NCI-H345 (cell line): ENCODE data around the gene PRMT7.

Experiments used
- DNase-seq: peaks from one replicate; lab custom pipeline; 2025; lab: John Stamatoyannopoulos, UW

The PRMT7 gene

GRCh38 chr16:68396481-68396880, 85.7 kb downstream of the PRMT7 start:
- peak; percentile 8 for DNase-seq

- no peak for DNase-seq
These were observed 86.9 kb downstream of the PRMT7 start for GRCh38 chr16:68397710-68398201.

DNA sequence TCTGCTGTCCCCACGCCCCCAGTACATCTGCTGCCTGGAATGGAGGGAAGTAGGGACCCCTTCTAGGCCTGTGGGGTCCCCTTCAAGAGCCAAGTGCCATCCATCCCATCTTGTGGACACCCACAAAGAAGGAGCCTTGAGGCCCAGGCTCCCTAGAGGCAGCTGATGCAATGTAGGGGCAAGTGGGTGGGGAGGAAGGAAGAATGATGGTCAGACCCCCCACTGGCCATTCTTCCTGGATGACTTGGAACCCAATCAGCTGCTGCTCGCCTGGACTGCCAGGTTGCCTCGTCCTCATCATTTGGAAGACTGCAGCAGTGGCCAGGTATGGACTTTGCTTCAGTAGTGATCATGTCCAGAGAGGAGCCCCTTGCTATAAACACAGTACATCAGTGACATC, 88.6 kb downstream of the PRMT7 start:
- DNase-seq, result no peak

- no peak for DNase-seq
These were observed 89.5 kb downstream of the PRMT7 start for GRCh38 chr16:68400083-68400923.

GRCh38 chr16:68400924-68401460, 90.2 kb downstream of the PRMT7 start:
- no peak for DNase-seq

GRCh38 chr16:68401871-68402747, 91.3 kb downstream of the PRMT7 start:
- DNase-seq, result no peak

- no peak for DNase-seq
These were observed 91.9 kb downstream of the PRMT7 start for GRCh38 chr16:68402748-68403040.

DNA sequence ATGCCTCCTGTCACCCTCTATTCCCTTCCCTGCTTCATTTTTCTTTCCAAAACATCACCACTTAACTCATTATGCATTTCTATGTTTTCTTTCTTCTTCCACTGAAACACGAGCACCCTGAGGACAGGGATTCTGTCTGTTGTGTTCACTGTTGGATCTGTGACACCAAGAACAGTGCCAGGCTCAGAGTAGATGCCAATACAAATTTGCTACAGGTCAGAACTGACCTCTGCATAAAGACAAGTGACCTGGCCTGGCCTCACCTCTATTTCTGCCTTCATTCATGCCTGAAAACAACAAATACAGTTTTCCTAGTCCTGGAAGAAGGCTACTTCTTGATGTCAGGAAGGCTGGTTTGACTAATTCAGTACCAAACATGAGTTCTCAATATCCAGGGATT, 92.4 kb downstream of the PRMT7 start:
- no peak for DNase-seq

- DNase-seq, result no peak
These were observed 92.9 kb downstream of the PRMT7 start for GRCh38 chr16:68403704-68404103.

DNA sequence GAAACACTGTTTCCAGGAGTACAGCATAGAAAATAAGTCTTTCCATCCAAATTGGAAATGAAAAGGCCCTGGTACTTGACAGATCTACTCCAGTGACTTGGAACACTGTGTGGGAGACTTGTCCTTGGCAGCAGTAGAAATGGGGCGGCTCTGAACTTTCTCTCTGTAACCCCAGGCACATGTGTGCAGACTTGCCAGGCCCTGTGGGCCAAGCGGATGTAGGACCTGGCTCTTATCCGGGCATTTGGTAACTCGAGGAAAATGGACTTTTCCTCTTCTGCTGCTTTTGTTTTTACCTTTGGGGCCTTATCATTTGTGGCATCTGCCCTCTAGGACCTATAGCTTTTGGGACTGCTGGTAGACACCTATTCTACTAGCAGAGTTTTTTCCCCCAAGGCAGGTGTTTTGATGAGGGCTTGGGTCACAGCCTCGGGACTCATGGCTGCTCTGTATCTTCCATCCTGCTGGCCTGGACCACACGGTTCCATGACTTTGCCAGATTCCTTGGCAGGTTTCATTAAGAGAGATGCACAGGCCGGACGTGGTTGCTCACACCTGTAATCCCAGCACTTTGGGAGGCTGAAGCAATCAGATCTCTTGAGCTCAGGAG, 94.0 kb downstream of the PRMT7 start:
- DNase-seq, result no peak

DNA sequence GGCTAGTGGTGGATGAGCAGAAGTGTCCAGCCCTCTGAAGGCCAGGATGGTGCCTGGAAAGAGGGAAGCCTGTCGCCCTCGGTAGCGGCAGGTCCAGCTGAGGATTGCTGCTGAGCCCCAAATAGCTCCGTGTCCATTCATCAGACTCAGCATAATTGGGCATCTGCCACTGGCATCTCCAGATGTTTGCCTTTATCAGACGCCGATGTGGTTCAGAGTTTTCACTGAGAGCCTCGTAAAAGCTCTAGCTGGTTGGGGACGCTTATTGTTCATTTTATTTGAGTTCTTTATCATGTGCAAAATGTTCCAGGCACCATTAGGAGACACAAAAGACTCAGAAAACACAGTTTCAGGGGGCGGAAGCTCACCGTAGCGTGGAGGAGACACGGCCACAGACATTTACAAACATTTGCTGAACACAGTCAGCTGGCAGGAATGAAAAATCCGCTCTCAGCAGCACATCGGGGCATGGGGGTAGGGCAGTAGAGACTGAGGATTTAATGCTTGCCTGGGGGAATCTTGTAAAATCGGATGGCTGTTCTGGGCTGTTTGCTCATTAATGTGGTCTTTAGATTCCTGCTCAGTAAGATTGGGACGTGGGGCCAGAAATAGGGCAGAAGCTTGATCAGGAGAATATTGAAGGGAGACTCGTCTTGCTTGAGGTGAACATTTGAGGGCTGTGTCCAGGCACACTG, 95.8 kb downstream of the PRMT7 start:
- peak; percentile 48 for DNase-seq
